SK-N-SH treated with all-trans-retinoic acid at 6 μM for 48 hours (cell line): Measurements from ENCODE around the gene FOSL1.

Experiments
- ARNTL ChIP-seq: fragments of 450-650 bp; formaldehyde crosslinking; IDR thresholded peaks from 2 replicates; pipeline ENCODE4 v1.5.0; 2020; ENCODE audit warnings: low read depth, mild to moderate bottlenecking, moderate library complexity, borderline replicate concordance
- CREB5 ChIP-seq: fragments of 250-450 bp; sonication (Bioruptor Pico); IDR thresholded peaks from 2 replicates; pipeline ENCODE4 v1.5.1; 2020; ENCODE audit warnings: low read depth, mild to moderate bottlenecking, moderate library complexity
- CSRNP3 ChIP-seq: fragments of 250-450 bp; sonication (Bioruptor Pico); IDR thresholded peaks from 2 replicates; pipeline ENCODE4 v1.5.1; 2021; ENCODE audit warnings: mild to moderate bottlenecking, moderate library complexity
- ESRRG ChIP-seq: fragments of 250-450 bp; sonication (Bioruptor Pico); IDR thresholded peaks from 2 replicates; pipeline ENCODE4 v1.6.1; 2021; ENCODE audit warnings: mild to moderate bottlenecking
- RARB ChIP-seq: fragments of 250-450 bp; sonication (Bioruptor Pico); IDR thresholded peaks from 2 replicates; pipeline ENCODE4 v1.8.0; 2021; ENCODE audit warnings: mild to moderate bottlenecking, moderate library complexity
- TCF4 ChIP-seq: fragments of 250-450 bp; sonication (Bioruptor Pico); IDR thresholded peaks from 2 replicates; pipeline ENCODE4 v1.8.0; 2021; ENCODE audit warnings: mild to moderate bottlenecking, moderate library complexity, borderline replicate concordance
- TOX ChIP-seq: fragments of 250-450 bp; sonication (Bioruptor Pico); IDR thresholded peaks from 2 replicates; pipeline ENCODE4 v1.8.0; 2021; ENCODE audit warnings: mild to moderate bottlenecking, moderate library complexity, borderline replicate concordance
- TSHZ2 ChIP-seq: fragments of 250-450 bp; sonication (Bioruptor Pico); IDR thresholded peaks from 2 replicates; pipeline ENCODE4 v1.5.0; 2020; ENCODE audit warnings: mild to moderate bottlenecking, moderate library complexity
- ZFP3 ChIP-seq: fragments of 250-450 bp; sonication (Bioruptor Pico); IDR thresholded peaks from 2 replicates; pipeline ENCODE4 v1.5.0; 2020; ENCODE audit warnings: mild to moderate bottlenecking, moderate library complexity
- ZFP30 ChIP-seq: fragments of 450-650 bp; formaldehyde crosslinking; IDR thresholded peaks from 2 replicates; pipeline ENCODE4 v1.5.0; 2022; ENCODE audit warnings: mild to moderate bottlenecking, moderate library complexity

GRCh38 chr11:65915821-65916251, 15.6 kb upstream of the FOSL1 start:
- TF ChIP-seq TSHZ2, result no peak
- 0 out of 2 replicates have a peak, but pooled peaks have one; percentile 23 for TF ChIP-seq CREB5 (CRISPR knock-in tag)
- no peak for TF ChIP-seq ZFP3 (CRISPR knock-in tag)
- TF ChIP-seq ZFP30, result no peak; the same call in 1 of the 2 replicates
- TF ChIP-seq ESRRG (CRISPR knock-in tag), result no peak
- TF ChIP-seq TOX (CRISPR knock-in tag), result no peak
- no peak for TF ChIP-seq CSRNP3 (CRISPR knock-in tag)
- TF ChIP-seq ARNTL (CRISPR knock-in tag), result no peak
- TF ChIP-seq TCF4 (CRISPR knock-in tag), result no peak
- TF ChIP-seq RARB (CRISPR knock-in tag), result no peak
